H1 (cell line): ENCODE results near the gene VSIG10L. TPM values are rescaled to one million over a fixed set of nuclear protein-coding genes. Genes with fewer than 3 reads are reported as not detected.

Experiments
- CTCF ChIA-PET: fragments of 300-600 bp; sonication (Branson Sonifier 250); formaldehyde crosslinking; loops from one replicate; lab custom pipeline; 2021; ENCODE audit not compliant: partially characterized antibody; lab: Charles Lee
- POLR2A ChIA-PET: fragments of 300-600 bp; sonication (Branson Sonifier 250); formaldehyde crosslinking; loops from one replicate; lab custom pipeline; 2021; ENCODE audit warnings: inconsistent platforms; ENCODE audit not compliant: partially characterized antibody; lab: Charles Lee
- DNase-seq, 2 experiments: peaks; one replicate each; pipeline versions ENCODE4 v3.0.0 to v3.0.0-alpha.2; 2010 to 2022; ENCODE audit warnings: low spot score in 2 of 2, low read depth in 1 of 2, mixed read lengths in 1 of 2
- FAIRE-seq: peaks from 2 replicates; lab custom pipeline; 2011; peaks lifted over from hg19 to GRCh38; lab: Jason Lieb, UNC
- H2AFZ ChIP-seq: 2 replicates; pipeline ENCODE4 v1.8.1; 2012; ENCODE audit warnings: low read length, inconsistent platforms
- H2AK5ac ChIP-seq: 2 replicates; pipeline ENCODE4 v1.6.1; 2013; ENCODE audit warnings: low read depth, low read length
- H2BK120ac ChIP-seq: replicated peaks from 2 replicates; pipeline ENCODE3; 2013; ENCODE audit warnings: low read depth, low read length, inconsistent platforms
- H2BK12ac ChIP-seq: 2 replicates; pipeline ENCODE4 v1.6.1; 2013; ENCODE audit warnings: low read depth, low read length
- H2BK15ac ChIP-seq: 2 replicates; pipeline ENCODE4 v1.6.1; 2013; ENCODE audit warnings: low read length
- H2BK20ac ChIP-seq: 2 replicates; pipeline ENCODE4 v1.6.1; 2013; ENCODE audit warnings: low read length
- H2BK5ac ChIP-seq: 2 replicates; pipeline ENCODE4 v1.6.1; 2013; ENCODE audit warnings: low read depth, low read length
- H3K14ac ChIP-seq: 2 replicates; pipeline ENCODE4 v1.6.1; 2013; ENCODE audit warnings: inconsistent platforms; ENCODE audit not compliant: insufficient read length
- H3K18ac ChIP-seq: 2 replicates; pipeline ENCODE4 v1.6.1; 2013; ENCODE audit warnings: low read length; ENCODE audit errors: extremely low read depth
- H3K23ac ChIP-seq: 2 replicates; pipeline ENCODE4 v1.6.1; 2013; ENCODE audit warnings: inconsistent platforms; ENCODE audit not compliant: insufficient read length
- H3K23me2 ChIP-seq: 2 replicates; pipeline ENCODE4 v1.6.1; 2013; ENCODE audit warnings: low read depth, low read length
- H3K27ac ChIP-seq: 2 replicates; pipeline ENCODE4 v1.6.1; 2011; ENCODE audit warnings: low read depth, low read length, inconsistent platforms
- H3K27me3 ChIP-seq, 4 experiments: replicated peaks in 1 of 4; 1 replicate in 1 of 4; 2 replicates in 3 of 4; pipeline versions ENCODE4 v1.6.1 to v1.8.1; 2011 to 2013; ENCODE audit warnings: low read length in 3 of 4, mild to moderate bottlenecking in 3 of 4, inconsistent platforms in 2 of 4, mixed read lengths in 2 of 4, moderate library complexity in 1 of 4; ENCODE audit not compliant: control insufficient read depth in 3 of 4, insufficient read depth in 3 of 4; ENCODE audit errors: extremely low read depth in 1 of 4
- H3K36me3 ChIP-seq, 4 experiments: 2 replicates each; pipeline versions ENCODE4 v1.6.1 to v1.8.1; 2011 to 2013; ENCODE audit warnings: mild to moderate bottlenecking in 4 of 4, low read length in 3 of 4, moderate library complexity in 2 of 4, control low read depth in 1 of 4, inconsistent platforms in 1 of 4; ENCODE audit not compliant: insufficient read depth in 4 of 4, control insufficient read depth in 2 of 4
- H3K4ac ChIP-seq: replicated peaks from 2 replicates; pipeline ENCODE3; 2013; ENCODE audit warnings: low read length, low read depth, mixed read lengths, inconsistent platforms; ENCODE audit not compliant: insufficient read length
- H3K4me1 ChIP-seq, 4 experiments: replicated peaks in 1 of 4; 1 replicate in 1 of 4; 2 replicates in 3 of 4; pipeline versions ENCODE4 v1.6.1 to v1.8.1; 2011 to 2013; ENCODE audit warnings: low read length in 3 of 4, inconsistent platforms in 2 of 4, mixed read lengths in 1 of 4; ENCODE audit not compliant: insufficient read depth in 4 of 4, control insufficient read depth in 3 of 4
- H3K4me2 ChIP-seq, 2 experiments: 2 replicates each; pipeline versions ENCODE4 v1.6.1 to v1.8.1; 2011 to 2013; ENCODE audit warnings: low read depth in 2 of 2, low read length in 2 of 2, control low read depth in 1 of 2, inconsistent platforms in 1 of 2, mild to moderate bottlenecking in 1 of 2; ENCODE audit not compliant: insufficient read depth in 1 of 2
- H3K4me3 ChIP-seq, 4 experiments: fragments of 200-600, 300-600 bp in 1 of 4; sonication (generic), shearing (Covaris generic), sonication (Bioruptor Twin) in 1 of 4; 2 replicates each; pipeline versions ENCODE4 v1.5.1 to v1.8.1; 2011 to 2016; ENCODE audit warnings: low read length in 4 of 4, low read depth in 3 of 4, control low read depth in 2 of 4, inconsistent platforms in 2 of 4, mild to moderate bottlenecking in 2 of 4, mixed read lengths in 1 of 4, moderate library complexity in 1 of 4; ENCODE audit not compliant: insufficient read depth in 2 of 4; ENCODE audit errors: extremely low read depth in 1 of 4
- H3K56ac ChIP-seq: replicated peaks from 2 replicates; pipeline ENCODE3; 2013; ENCODE audit warnings: low read depth, mild to moderate bottlenecking, mixed read lengths, low read length, inconsistent platforms; ENCODE audit not compliant: insufficient read length
- H3K79me1 ChIP-seq: 2 replicates; pipeline ENCODE4 v1.6.1; 2013; ENCODE audit warnings: low read depth, low read length, control low read depth
- H3K79me2 ChIP-seq, 2 experiments: 2 replicates each; pipeline versions ENCODE4 v1.6.1 to v1.8.1; 2012 to 2013; ENCODE audit warnings: low read length in 2 of 2, mild to moderate bottlenecking in 2 of 2, inconsistent platforms in 1 of 2; ENCODE audit not compliant: insufficient read depth in 2 of 2, control insufficient read depth in 1 of 2
- H3K9ac ChIP-seq, 4 experiments: replicated peaks in 1 of 4; 1 replicate in 1 of 4; 2 replicates in 3 of 4; pipeline versions ENCODE4 v1.6.1 to v1.8.1; 2011 to 2013; ENCODE audit warnings: low read depth in 3 of 4, low read length in 3 of 4, control low read depth in 2 of 4, mild to moderate bottlenecking in 2 of 4, moderate library complexity in 2 of 4, inconsistent platforms in 1 of 4; ENCODE audit errors: extremely low read depth in 1 of 4
- H3K9me3 ChIP-seq, 2 experiments: 2 replicates each; pipeline versions ENCODE4 v1.6.1 to v1.8.1; 2012 to 2013; ENCODE audit warnings: mild to moderate bottlenecking in 2 of 2, moderate library complexity in 2 of 2, control low read depth in 1 of 2, inconsistent platforms in 1 of 2, low read depth in 1 of 2, low read length in 1 of 2, mixed read lengths in 1 of 2; ENCODE audit not compliant: insufficient read depth in 2 of 2
- H4K20me1 ChIP-seq, 2 experiments: replicated peaks in 1 of 2; 2 replicates each; pipeline versions ENCODE3 to v1.8.1; 2011 to 2013; ENCODE audit warnings: inconsistent platforms in 2 of 2, low read length in 2 of 2, mild to moderate bottlenecking in 1 of 2; ENCODE audit not compliant: insufficient read depth in 2 of 2, control insufficient read depth in 1 of 2
- H4K5ac ChIP-seq: 2 replicates; pipeline ENCODE4 v1.6.1; 2013; ENCODE audit warnings: low read length, low read depth, mixed read lengths, inconsistent platforms; ENCODE audit not compliant: insufficient read length
- H4K8ac ChIP-seq: 2 replicates; pipeline ENCODE4 v1.8.0; 2013; ENCODE audit warnings: mild to moderate bottlenecking, moderate library complexity, low read length, inconsistent platforms; ENCODE audit not compliant: insufficient read depth; ENCODE audit errors: extremely low read depth
- H4K91ac ChIP-seq: replicated peaks from 2 replicates; pipeline ENCODE3; 2013; ENCODE audit warnings: low read length, mixed read lengths, inconsistent platforms; ENCODE audit not compliant: insufficient read length
- ATF3 ChIP-seq: IDR thresholded peaks from 2 replicates; pipeline ENCODE4 v1.6.1; 2011; ENCODE audit warnings: low read depth, mild to moderate bottlenecking, low read length; ENCODE audit not compliant: insufficient read depth
- CTCF ChIP-seq, 3 experiments: IDR thresholded peaks; 1 replicate in 2 of 3; 2 replicates in 1 of 3; pipeline versions ENCODE4 v1.5.1 to v1.6.1; 2011; ENCODE audit warnings: low read length in 3 of 3, mild to moderate bottlenecking in 3 of 3, inconsistent platforms in 2 of 3, low read depth in 1 of 3, moderate library complexity in 1 of 3; ENCODE audit not compliant: insufficient read depth in 1 of 3; ENCODE audit errors: control extremely low read depth in 1 of 3
- FOSL1 ChIP-seq: IDR thresholded peaks from 2 replicates; pipeline ENCODE4 v1.6.1; 2011; ENCODE audit warnings: mild to moderate bottlenecking, low read depth, low read length, moderate library complexity; ENCODE audit not compliant: insufficient read depth
- HDAC6 ChIP-seq: IDR thresholded peaks from one replicate; pipeline ENCODE4 v1.7.1; 2012; ENCODE audit warnings: low read depth, mild to moderate bottlenecking, inconsistent platforms, low read length, moderate library complexity
- WGBS, 2 experiments: shearing (Covaris generic) in 1 of 2; methylation state at CpG; one replicate each; pipeline versions ENCODE4 v1.1.6 to v1.1.7; 2013 to 2015; ENCODE audit warnings: low lambda C conversion rate in 2 of 2, mixed read lengths in 2 of 2, inconsistent platforms in 1 of 2, low coverage in 1 of 2, missing lambda C conversion rate in 1 of 2; ENCODE audit not compliant: insufficient replicate concordance in 2 of 2, insufficient coverage in 1 of 2, insufficient read length in 1 of 2; ENCODE audit errors: extremely low coverage in 1 of 2, missing lambda C conversion rate in 1 of 2; 5-methylcytosine and 5-hydroxymethylcytosine counted together
- polyA plus RNA-seq, 7 experiments: library from polyadenylated mRNA; depleted of rRNA in 3 of 7; stranded (reverse) in 5 of 7; unstranded in 2 of 7; fragments of >200 nt in 5 of 7; fragments of 200-250 nt in 2 of 7; gene quantifications; 1 replicate in 5 of 7; 2 replicates in 1 of 7; 4 replicates in 1 of 7; pipeline versions ENCODE4 v1.2.1 to v1.2.3, GENCODE V29; 2011 to 2013; ENCODE audit warnings: missing spikeins in 2 of 7, mixed read lengths in 2 of 7
- total RNA-seq: library from RNA; stranded (reverse); fragmentation: NEBNext Ultra II Directional; extraction: Animal tissue kit (Norgen Biotek cat#: 25700); gene quantifications from 2 replicates; pipeline ENCODE4 v1.2.1, GENCODE V29; 2021

Gene VSIG10L
- total and polyA plus RNA-seq, 2 of the 8 experiments (the other 6 are each of a cell fraction or from before 2014, with no cell fraction given): 10.3 to 10.4 TPM

DNA sequence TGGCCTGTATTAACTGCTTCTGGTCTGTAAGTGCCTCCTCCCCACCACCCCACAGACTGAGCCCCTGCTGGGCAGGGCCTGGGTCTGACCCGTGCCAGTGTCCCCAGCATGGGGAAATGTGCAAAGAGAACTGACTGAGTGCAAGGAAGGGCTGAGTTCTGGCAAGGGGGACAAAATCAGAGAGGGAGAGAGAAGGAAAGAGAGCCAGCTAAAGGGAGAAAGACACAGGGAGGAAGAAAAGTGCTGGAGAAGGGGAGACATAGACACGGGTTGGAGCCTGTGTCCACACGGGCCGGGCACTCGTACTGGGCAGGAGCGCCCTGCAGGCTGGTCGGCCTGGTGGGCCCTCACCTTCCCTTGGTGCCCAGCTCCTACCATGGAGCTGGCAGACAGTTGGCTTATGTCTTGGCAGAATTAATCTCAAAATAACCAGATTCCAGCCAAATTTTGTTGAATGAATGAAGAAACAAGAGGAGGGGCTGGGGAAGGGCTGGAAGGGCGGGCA, 29.3 kb upstream of the VSIG10L start:
- POLR2A ChIA-PET: interaction anchor here (1.3 to 2.7 kb wide), 3 partner anchors 10 to 23 kb away, joined by 3 to 11 read pairs (median 5); partner anchors contain the start of gene C19orf84
- 76% methylated on average over 8 of the region's 8 CpGs; no CpG with 5 or more reads in 1 of the 2 experiments for WGBS, 2 experiments

More for the DNA sequence above, 29.3 kb upstream of the VSIG10L start:
- Histone ChIP-seq H3K23me2 (peaks cover 19% of the 10 kb centered on the region), H2BK20ac (no peak overlapping the region), H3K18ac (no peak overlapping the region), H3K27ac (no peak overlapping the region), H3K56ac (no peak overlapping the region), H3K9me3 (no peaks in the 10 kb centered on the region), H2BK5ac (no peak overlapping the region), H3K27me3 (no peaks in the 10 kb centered on the region; a peak in 2 of 7 replicates), H3K4ac (no peak overlapping the region), H2BK120ac (no peak overlapping the region), H4K5ac (no peak overlapping the region), H3K14ac (no peak overlapping the region), H3K23ac (no peak overlapping the region), H3K4me3 (no peak overlapping the region), H2BK15ac (no peak overlapping the region), H4K91ac (no peak overlapping the region), H3K9ac (no peak overlapping the region), H4K20me1 (no peaks in the 10 kb centered on the region), H2AFZ (no peak overlapping the region), H3K36me3 (no peaks in the 10 kb centered on the region), H2AK5ac (no peak overlapping the region), H2BK12ac (no peak overlapping the region), H3K79me1 (no peaks in the 10 kb centered on the region), H3K4me1 (peaks cover 0 to 9% (median 8%) of the 10 kb centered on the region in 4 experiments; a peak in 5 of 7 replicates), H4K8ac (no peak overlapping the region), H3K79me2 (no peaks in the 10 kb centered on the region), H3K4me2 (no peak overlapping the region)
- TF ChIP-seq CTCF (IDR thresholded peaks at IDR 0.05; ENCODE audit: control extremely low read depth in 1 of 3, insufficient read depth in 1 of 3, low read depth in 1 of 3, low read length in 3 of 3) (no peak), HDAC6 (no peak), FOSL1 (no peak), ATF3 (no peak)
- no peak for DNase-seq
- no peak for FAIRE-seq
- CTCF ChIA-PET: interaction anchor here (1.0 to 1.8 kb wide), 3 partner anchors 16 to 46 kb away, joined by 3 to 5 read pairs (median 4); partner anchors contain the start of genes C19orf84, LIM2 and SIGLEC10
